HK-2 (cell line): ENCODE results near the gene KRTAP22-1.

Source experiments
- DNase-seq: peaks from one replicate; pipeline ENCODE4 v3.0.0-alpha.2; 2018; ENCODE audit not compliant: unreplicated experiment

KRTAP22-1 gene

DNA sequence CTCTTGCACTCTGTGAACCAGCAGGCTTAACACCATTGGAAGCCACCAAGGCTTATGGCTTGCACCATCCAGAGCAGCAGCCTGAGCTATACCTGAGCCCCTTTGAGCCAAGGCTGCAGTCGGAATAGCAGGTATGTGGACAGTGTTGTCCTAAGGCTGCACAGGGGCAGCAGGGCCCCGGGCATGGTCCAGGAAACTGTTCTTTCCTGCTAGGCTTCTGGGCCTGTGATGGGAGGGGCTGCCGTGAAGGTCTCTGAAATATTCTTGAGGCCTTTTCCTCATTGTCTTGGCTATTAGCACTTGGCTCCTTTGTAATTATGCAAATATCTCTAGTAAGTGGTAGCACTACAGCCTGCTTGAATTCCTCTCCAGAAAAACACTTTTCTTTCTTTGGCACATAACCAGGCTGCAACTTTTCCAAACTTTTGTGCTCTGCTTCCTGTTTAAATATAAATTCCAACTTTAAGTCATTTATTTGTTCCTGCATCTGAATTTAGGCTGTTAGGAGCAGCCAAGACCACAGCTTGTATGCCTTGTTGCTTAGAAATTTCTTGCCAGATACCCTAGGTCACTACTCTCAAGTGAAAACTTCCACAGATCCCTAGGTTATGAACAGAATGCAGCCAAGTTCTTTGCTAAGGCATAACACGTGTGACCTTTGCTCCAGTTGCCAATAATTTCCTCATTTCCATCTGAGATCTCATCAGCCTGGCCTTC, 24.7 kb downstream of the KRTAP22-1 start:
- no peak for DNase-seq

DNA sequence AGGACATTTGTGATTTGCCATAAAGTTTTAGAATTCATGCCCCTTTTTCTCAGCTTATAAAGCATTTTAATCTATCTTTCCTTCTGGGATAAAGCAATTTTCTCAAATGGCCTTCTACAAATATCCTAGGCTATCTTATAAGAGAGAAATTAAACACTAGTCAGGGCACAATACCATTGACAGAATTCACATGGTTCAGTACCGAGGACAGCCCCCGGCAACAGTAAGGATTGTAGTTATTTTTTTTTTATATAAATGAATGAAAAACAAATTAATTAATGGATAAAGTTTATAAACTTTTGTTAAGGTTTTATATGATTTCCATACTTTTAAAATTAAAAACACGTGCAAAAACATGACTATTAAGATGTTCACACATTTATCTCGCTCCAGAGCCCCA, 27.2 kb downstream of the KRTAP22-1 start:
- DNase-seq = no peak

DNA sequence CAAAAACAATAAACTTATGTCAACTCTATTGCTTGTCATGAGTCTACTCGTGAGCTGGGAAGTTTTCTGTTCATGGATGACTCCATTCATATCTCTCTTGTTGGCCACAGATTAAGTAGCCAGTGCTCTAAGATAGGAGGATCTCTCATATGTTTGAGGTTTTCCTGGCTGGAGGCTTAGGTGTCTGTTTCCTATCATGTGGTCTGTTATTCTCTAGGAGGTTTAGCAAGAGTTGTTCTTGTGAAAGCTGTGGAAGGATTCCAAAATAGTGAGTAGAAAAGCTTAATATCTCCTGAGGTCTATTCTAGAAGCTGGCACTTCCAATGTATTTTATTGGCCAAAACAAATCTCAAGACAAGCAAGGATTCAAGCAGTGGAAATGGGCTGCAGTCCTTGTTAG, 28.3 kb downstream of the KRTAP22-1 start:
- no peak for DNase-seq

DNA sequence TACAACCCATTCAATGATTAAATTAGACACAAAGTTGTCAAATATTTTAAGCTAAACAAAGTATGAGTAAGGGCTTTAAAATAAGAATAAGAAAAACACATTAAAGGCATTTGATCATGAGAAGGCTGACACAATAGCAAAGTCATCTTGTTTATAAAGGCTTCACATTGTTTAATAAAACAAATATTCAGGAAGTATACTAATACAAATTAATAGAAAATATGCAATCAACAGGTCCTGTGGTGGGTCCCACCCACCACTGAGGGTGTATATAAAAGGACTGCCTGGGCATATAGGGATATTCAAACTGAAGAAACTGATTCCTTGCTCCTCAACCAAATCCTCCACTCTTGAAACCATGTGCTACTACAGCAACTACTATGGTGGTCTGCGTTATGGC, 34.0 kb downstream of the KRTAP22-1 start, which contains the start of gene KRTAP20-2:
KRTAP20-2 (plus strand) TSS at position 301 of the 400 bp plus-strand sequence; CDS start at position 359, 58 bp downstream.
- DNase-seq = no peak

DNA sequence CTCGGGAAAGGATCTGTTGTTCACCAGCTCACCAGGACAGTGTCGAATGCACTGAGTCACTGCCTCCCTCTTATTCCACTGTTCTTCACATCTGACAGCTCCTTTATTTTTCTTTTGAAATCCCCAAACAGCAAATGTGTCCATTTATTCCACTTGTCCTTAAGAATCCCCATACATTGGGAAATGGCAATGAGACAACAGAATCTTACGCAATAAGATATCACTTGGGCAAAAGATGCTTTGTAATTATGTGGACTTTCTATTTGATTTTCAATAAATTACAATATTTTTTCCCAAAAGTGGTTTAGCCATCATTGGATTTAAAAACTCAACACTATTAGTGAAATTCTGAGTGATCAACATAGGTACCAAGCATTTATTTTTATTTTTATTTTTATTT, 37.8 kb downstream of the KRTAP22-1 start:
- DNase-seq = no peak

DNA sequence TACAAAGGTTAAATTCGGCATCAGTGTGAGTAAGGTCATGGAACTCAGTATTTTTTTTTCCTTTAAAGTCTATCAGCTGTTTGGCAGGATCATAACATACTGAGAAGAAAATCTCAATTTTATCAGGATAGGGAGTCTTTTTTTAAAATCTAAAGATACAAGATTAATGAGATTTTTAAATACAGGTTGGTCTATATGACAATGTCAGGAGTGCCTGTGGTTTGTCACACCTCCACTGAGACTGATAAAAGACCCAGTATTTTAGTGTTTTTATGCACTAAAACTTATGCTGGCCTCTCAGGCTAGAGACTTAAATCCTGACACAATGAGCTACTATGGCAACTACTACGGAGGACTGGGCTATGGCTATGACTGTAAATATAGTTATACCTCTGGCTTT, 41.7 kb downstream of the KRTAP22-1 start, which contains the start of gene KRTAP20-3:
KRTAP20-3 (plus strand) TSS at position 301 of the 400 bp plus-strand sequence.
- DNase-seq = no peak

DNA sequence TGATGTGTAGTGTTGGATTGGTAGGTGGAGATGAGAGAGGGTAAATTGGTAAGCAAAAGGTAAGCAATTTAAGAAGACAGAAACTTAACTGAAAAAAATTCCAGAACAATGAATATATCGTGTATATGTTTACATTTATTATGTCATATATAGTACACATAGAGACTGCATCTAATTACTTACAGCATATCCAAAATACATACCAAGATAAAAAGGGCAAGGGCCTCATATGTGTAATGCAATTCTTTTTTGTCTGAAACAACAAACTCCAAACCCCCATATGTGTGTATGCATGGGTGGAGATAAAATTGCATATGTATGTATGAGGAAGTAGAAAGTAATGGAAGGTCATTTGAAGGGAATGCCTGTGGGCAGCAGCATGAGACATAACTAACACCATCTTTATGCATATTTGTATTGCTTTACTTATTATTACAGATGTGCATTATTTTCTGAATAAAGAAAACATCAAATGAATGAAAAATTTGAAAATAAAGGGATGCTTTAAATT, 46.1 kb downstream of the KRTAP22-1 start:
- no peak for DNase-seq
